Posterior cingulate gyrus (tissue), 11 donors: ENCODE results near the gene LRRC9.
"Not testable (repeated sequence)": the region's sequence is repeated elsewhere in the genome, so short reads cannot be mapped to it uniquely, and the experiment has no call there.

Experiments used
- DNase-seq, 10 donors: peaks; one replicate each; pipeline versions ENCODE4 v3.0.0 to v3.0.0-alpha.2; 2020 to 2021; ENCODE audit warnings: mixed read lengths in 3 of 10
- intact Hi-C: fragments of 100-400 bp; cut with DNase I; formaldehyde crosslinking; loops from one replicate; pipeline ENCODE4 v1.15.1; 2023

Gene LRRC9

GRCh38 chr14:59944909-59945308 is 25.0 kb downstream of the LRRC9 start:
- intact Hi-C loops: no loop called here
- no peak for DNase-seq

GRCh38 chr14:59952141-59952540 is 32.2 kb downstream of the LRRC9 start:
- DNase-seq, intact Hi-C loops: not testable (repeated sequence)

GRCh38 chr14:59957890-59958289 is 37.9 kb downstream of the LRRC9 start:
- intact Hi-C loops: not testable (repeated sequence)
- DNase-seq: peak in 3 of 10 donors; percentile 13 to 55 (median 32)

DNA sequence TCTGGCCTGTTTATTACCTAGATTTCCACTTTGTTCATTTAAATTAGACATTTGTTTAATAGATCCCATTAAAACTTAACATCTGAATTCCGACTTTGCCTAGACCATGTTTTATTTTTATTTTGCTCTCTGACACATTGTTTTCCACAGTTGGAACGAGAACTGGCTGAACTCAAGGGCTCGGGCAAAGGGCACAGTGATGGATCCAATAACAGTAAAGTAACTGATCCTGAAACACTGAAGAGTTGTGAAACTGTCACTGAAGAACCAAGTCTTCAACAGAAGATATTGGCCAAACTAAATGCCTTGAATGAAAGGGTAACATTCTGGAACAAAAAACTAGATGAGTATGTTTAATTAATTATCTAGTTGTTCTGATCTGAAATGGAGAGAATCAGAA is 39.7 kb downstream of the LRRC9 start:
- DNase-seq: no peak
- intact Hi-C loops: no loop called here

GRCh38 chr14:59961518-59962062 is 41.6 kb downstream of the LRRC9 start:
- intact Hi-C loops: no loop called here
- DNase-seq: no peak

GRCh38 chr14:59964251-59965007 is 44.5 kb downstream of the LRRC9 start:
- DNase-seq: no peak
- intact Hi-C loops: loop anchor here (1.0 to 2.0 kb wide), 2 partner anchors 200 to 220 kb away; partner anchors contain the start of gene DHRS7

GRCh38 chr14:59969319-59969718 is 49.4 kb downstream of the LRRC9 start:
- DNase-seq: no peak
- intact Hi-C loops: no loop called here

DNA sequence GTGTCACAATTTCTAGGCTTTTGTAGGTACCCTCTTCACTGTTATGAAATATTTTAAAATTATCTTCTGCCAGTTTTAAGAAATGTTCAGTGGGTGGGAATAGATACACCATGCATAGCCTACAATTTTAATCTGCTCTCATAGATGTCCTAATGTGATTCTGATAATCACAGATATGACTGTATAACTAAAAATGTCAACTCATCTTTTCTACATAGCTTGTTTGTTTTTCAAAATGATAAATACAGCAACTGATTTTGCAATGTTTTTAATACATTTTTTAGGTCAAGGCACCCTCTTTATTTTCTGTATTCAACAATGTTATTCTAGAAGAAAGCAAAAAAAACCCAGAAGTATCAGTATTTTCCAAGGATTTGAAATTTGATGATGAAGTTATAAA is 61.6 kb downstream of the LRRC9 start:
- intact Hi-C loops: no loop called here
- DNase-seq: no peak

GRCh38 chr14:59983048-59983447 is 63.1 kb downstream of the LRRC9 start:
- DNase-seq: no peak
- intact Hi-C loops: no loop called here

GRCh38 chr14:59986556-59987059 is 66.7 kb downstream of the LRRC9 start:
- intact Hi-C loops: no loop called here
- no peak for DNase-seq

DNA sequence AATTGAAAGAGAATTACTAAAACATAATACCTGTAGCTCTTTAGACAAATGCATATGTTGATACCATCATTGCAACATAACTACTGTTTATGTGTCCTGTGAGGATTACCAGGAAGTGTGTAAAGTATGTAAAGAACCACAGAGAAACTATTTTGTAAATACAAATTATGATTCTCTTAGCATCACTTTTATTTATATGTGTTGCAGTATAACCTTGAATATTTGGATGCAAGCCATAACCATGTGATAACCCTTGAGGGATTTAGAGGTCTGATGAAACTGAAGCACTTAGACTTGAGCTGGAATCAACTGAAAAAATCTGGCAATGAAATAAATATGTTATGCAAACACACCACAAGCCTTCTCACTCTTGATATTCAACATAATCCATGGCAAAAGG is 77.5 kb downstream of the LRRC9 start:
- intact Hi-C loops: no loop called here
- DNase-seq: no peak

- DNase-seq: no peak
- intact Hi-C loops: no loop called here
Measured at GRCh38 chr14:59997966-59998365, 78.0 kb downstream of the LRRC9 start.

- intact Hi-C loops: no loop called here
- DNase-seq: no peak
Measured at GRCh38 chr14:59998564-59998963, 78.6 kb downstream of the LRRC9 start.

GRCh38 chr14:60002819-60003492 is 83.0 kb downstream of the LRRC9 start:
- DNase-seq: peak in 3 of 10 donors; percentile 15 to 35 (median 19)
- intact Hi-C loops: no loop called here

DNA sequence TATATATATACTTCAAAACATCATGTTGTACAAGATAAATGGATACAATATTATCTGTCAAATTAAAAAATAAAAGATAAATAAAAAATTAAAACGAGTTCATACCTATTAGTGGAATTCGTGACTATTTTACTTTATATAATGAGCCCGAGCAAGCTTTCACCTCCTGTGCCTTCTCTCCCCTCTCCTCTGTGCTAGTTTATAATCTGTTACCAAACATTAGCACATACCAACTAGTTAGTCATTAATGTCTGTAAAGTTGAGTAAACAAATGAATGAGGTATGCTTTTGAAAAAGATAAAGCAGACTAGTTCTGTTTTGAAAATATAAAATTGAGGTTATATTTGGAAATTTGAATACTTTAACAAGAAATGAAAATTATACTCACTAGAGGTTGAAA is 84.0 kb downstream of the LRRC9 start:
- intact Hi-C loops: no loop called here
- DNase-seq: no peak

- intact Hi-C loops: no loop called here
- DNase-seq: no peak
Measured at GRCh38 chr14:60008042-60008441, 88.1 kb downstream of the LRRC9 start.

DNA sequence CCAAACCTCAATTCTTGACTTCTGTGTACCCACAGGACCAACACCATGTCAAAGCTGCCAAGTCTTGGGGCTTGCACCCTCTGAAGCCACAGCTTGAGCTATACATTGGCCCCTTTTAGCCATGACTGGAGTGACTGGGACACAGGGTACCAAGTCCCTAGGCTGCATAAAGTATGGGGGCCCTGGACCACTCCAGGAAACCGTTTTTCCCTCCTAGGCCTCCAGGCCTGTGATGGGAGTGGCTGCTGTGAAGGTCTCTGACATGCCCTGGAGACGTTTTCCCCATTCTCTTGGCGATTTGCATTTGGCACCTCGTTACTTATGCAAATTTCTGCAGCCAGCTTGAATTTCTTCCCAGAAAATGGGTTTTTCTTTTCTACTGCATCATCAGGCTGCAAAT is 90.3 kb downstream of the LRRC9 start:
- not testable (repeated sequence) for DNase-seq
- intact Hi-C loops: loop anchor here (10.0 kb wide), 1 partner anchor 455 kb away; no protein-coding TSS in a partner anchor

GRCh38 chr14:60014402-60014801 is 94.5 kb downstream of the LRRC9 start:
- intact Hi-C loops: loop anchor here (10.0 kb wide), 1 partner anchor 450 kb away; no protein-coding TSS in a partner anchor
- DNase-seq: no peak

DNA sequence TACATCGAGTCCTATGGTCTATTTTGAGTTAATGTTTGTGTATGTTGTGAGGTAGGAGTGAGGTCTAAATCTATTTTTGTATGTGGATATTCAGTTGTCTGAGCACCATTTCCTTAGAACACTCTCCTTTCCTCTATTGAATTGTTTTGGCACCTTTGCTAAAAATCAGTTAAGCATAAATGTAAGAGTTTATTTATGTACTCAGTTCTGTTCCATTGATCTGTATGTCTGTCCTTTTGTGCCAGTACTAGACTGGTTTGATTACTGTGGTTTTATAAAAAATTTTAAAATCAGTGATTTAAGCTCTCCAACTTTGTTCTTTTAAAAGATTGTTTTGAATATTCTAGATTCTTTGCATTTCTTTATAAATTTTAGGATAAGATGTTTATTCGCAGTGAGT is 101.7 kb downstream of the LRRC9 start:
- intact Hi-C loops: no loop called here
- no peak for DNase-seq

GRCh38 chr14:60025571-60025970 is 105.6 kb downstream of the LRRC9 start:
- intact Hi-C loops: no loop called here
- DNase-seq: no peak

- no peak for DNase-seq
- intact Hi-C loops: no loop called here
Measured at GRCh38 chr14:60035177-60035576, 115.2 kb downstream of the LRRC9 start.
